GM20431 (cell line): ENCODE data around the gene ADAMTSL1.
"Not testable (repeated sequence)": the region's sequence is repeated elsewhere in the genome, so short reads cannot be mapped to it uniquely, and the experiment has no call there.

ENCODE experiments used
- in situ Hi-C: fragments of 300-500 bp; cut with MseI, MboI; formaldehyde crosslinking; loops from one replicate; pipeline ENCODE4 v1.15.0; 2020; ENCODE audit warnings: low sequenced_read_pairs; ENCODE audit not compliant: unreplicated experiment

The ADAMTSL1 gene

GRCh38 chr9:18906656-18907395, 432.9 kb downstream of the ADAMTSL1 start:
- in situ Hi-C loops: no loop called here

GRCh38 chr9:18907927-18908625, 434.1 kb downstream of the ADAMTSL1 start:
- in situ Hi-C loops: no loop called here

GRCh38 chr9:18909140-18910018, 435.4 kb downstream of the ADAMTSL1 start:
- in situ Hi-C loops: no loop called here

GRCh38 chr9:18910435-18910834, 436.5 kb downstream of the ADAMTSL1 start:
- in situ Hi-C loops: no loop called here

GRCh38 chr9:18910916-18911315, 437.0 kb downstream of the ADAMTSL1 start:
- in situ Hi-C loops: no loop called here

- in situ Hi-C loops: no loop called here
Measured at GRCh38 chr9:18911714-18912342, 437.9 kb downstream of the ADAMTSL1 start.

- in situ Hi-C loops: no loop called here
Measured at GRCh38 chr9:18920141-18921084, 446.5 kb downstream of the ADAMTSL1 start.

GRCh38 chr9:18921366-18922075, 447.6 kb downstream of the ADAMTSL1 start:
- in situ Hi-C loops: no loop called here

GRCh38 chr9:18922161-18922885, 448.4 kb downstream of the ADAMTSL1 start:
- in situ Hi-C loops: no loop called here

GRCh38 chr9:18923167-18923566, 449.2 kb downstream of the ADAMTSL1 start:
- in situ Hi-C loops: no loop called here

GRCh38 chr9:18923671-18924430, 449.9 kb downstream of the ADAMTSL1 start:
- in situ Hi-C loops: no loop called here

- in situ Hi-C loops: no loop called here
Measured at GRCh38 chr9:18925880-18926279, 451.9 kb downstream of the ADAMTSL1 start.

- in situ Hi-C loops: no loop called here
Measured at GRCh38 chr9:18926513-18926912, 452.6 kb downstream of the ADAMTSL1 start.

GRCh38 chr9:18928711-18929110, 454.8 kb downstream of the ADAMTSL1 start:
- in situ Hi-C loops: no loop called here

GRCh38 chr9:18930611-18931010, 456.7 kb downstream of the ADAMTSL1 start:
- in situ Hi-C loops: not testable (repeated sequence)

- in situ Hi-C loops: no loop called here
Measured at GRCh38 chr9:18935541-18935940, 461.6 kb downstream of the ADAMTSL1 start.
